ENCODE data around the gene INHBA.

DNA sequence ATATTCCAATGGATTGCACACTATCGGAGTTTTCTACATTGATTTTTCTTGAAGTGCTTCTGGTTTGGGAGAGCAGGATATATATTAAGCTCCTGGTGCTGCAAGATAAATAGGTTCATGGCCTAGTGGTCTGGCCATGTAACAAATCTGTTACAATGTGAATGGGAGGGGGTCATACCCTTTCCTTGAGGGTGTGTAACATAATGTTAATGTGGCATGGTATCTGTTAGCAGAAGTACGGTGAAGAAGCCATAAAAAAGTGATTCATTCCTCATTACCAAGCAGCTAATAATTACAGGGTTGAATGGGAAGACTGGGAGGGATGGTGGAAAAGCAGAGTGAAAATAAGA, 61.2 kb downstream of the INHBA start:
- no peak for TF ChIP-seq POLR2AphosphoS5 (IDR thresholded peaks at IDR 0.05; ENCODE audit: low read depth, low read length)
- no peak for TF ChIP-seq POLR2A (IDR thresholded peaks at IDR 0.05; ENCODE audit: low read depth, low read length)

Measured in GM12892 (cell line).